ENCODE data around the gene ARAP2.
"Not testable (repeated sequence)": the region's sequence is repeated elsewhere in the genome, so short reads cannot be mapped to it uniquely, and the experiment has no call there.

Gene ARAP2

GRCh38 chr4:36214735-36215485 lies 29.4 kb downstream of the ARAP2 start:
- no peak for DNase-seq (ENCODE audit: low spot score)

- DNase-seq (ENCODE audit: low spot score), result no peak
Observed at GRCh38 chr4:36213977-36214376, 30.3 kb downstream of the ARAP2 start.

GRCh38 chr4:36211084-36211483 lies 33.2 kb downstream of the ARAP2 start:
- no peak for DNase-seq (ENCODE audit: low spot score)

- no peak for DNase-seq (ENCODE audit: low spot score)
Observed at GRCh38 chr4:36209941-36210649, 34.2 kb downstream of the ARAP2 start.

- DNase-seq (ENCODE audit: low spot score), result peak; percentile 46
Observed at GRCh38 chr4:36208893-36209473, 35.3 kb downstream of the ARAP2 start.

- peak; percentile 41 for DNase-seq (ENCODE audit: low spot score)
Observed at GRCh38 chr4:36207831-36208520, 36.3 kb downstream of the ARAP2 start.

- DNase-seq (ENCODE audit: low spot score), result no peak
Observed at GRCh38 chr4:36207367-36207766, 36.9 kb downstream of the ARAP2 start.

- no peak for DNase-seq (ENCODE audit: low spot score)
Observed at GRCh38 chr4:36206603-36207311, 37.6 kb downstream of the ARAP2 start.

- DNase-seq (ENCODE audit: low spot score), result no peak
Observed at GRCh38 chr4:36206012-36206411, 38.3 kb downstream of the ARAP2 start.

GRCh38 chr4:36198861-36199260 lies 45.5 kb downstream of the ARAP2 start:
- DNase-seq (ENCODE audit: low spot score), result no peak

- no peak for DNase-seq (ENCODE audit: low spot score)
Observed at GRCh38 chr4:36198068-36198808, 46.1 kb downstream of the ARAP2 start.

- DNase-seq (ENCODE audit: low spot score), result no peak
Observed at GRCh38 chr4:36197501-36197900, 46.8 kb downstream of the ARAP2 start.

- DNase-seq (ENCODE audit: low spot score), result no peak
Observed at GRCh38 chr4:36196145-36196913, 48.0 kb downstream of the ARAP2 start.

GRCh38 chr4:36192922-36193321 lies 51.4 kb downstream of the ARAP2 start:
- DNase-seq (ENCODE audit: low spot score), result peak; percentile 13

- DNase-seq (ENCODE audit: low spot score), result peak; percentile 63
Observed at GRCh38 chr4:36189511-36190226, 54.6 kb downstream of the ARAP2 start.

- DNase-seq (ENCODE audit: low spot score), result peak; percentile 27
Observed at GRCh38 chr4:36187723-36188333, 56.5 kb downstream of the ARAP2 start.

- no peak for DNase-seq (ENCODE audit: low spot score)
Observed at GRCh38 chr4:36183665-36184393, 60.5 kb downstream of the ARAP2 start.

- DNase-seq (ENCODE audit: low spot score), result no peak
Observed at GRCh38 chr4:36183232-36183631, 61.1 kb downstream of the ARAP2 start.

GRCh38 chr4:36182315-36182714 lies 62.0 kb downstream of the ARAP2 start:
- not testable (repeated sequence) for DNase-seq (ENCODE audit: low spot score)
